Lower leg skin (tissue), 4 donors: ENCODE measurements around the gene SLCO6A1. TPM values are rescaled to one million over a fixed set of nuclear protein-coding genes. Genes with fewer than 3 reads are reported as not detected.
"Not testable (repeated sequence)": the region's sequence is repeated elsewhere in the genome, so short reads cannot be mapped to it uniquely, and the experiment has no call there.

Experiments used
- DNase-seq, 2 donors: peaks; one replicate each; pipeline ENCODE4 v3.0.0-alpha.2; 2019; ENCODE audit warnings: low spot score in 2 of 2
- H3K4me3 ChIP-seq: fragments of 200-600 bp; sonication (generic); 2 replicates; pipeline ENCODE4 v1.5.1; 2017; ENCODE audit warnings: mild to moderate bottlenecking, low read depth; ENCODE audit not compliant: poor library complexity, severe bottlenecking
- CTCF ChIP-seq, 3 donors: fragments of 450-650 bp; IDR thresholded peaks; one replicate each; pipeline ENCODE4 v1.5.1; 2016; ENCODE audit warnings: antibody characterized with exemption in 3 of 3, mild to moderate bottlenecking in 3 of 3, moderate library complexity in 2 of 3
- POLR2A ChIP-seq, 2 donors: fragments of 450-650 bp; IDR thresholded peaks; one replicate each; pipeline ENCODE4 v1.6.1; 2016 to 2017; ENCODE audit warnings: antibody characterized with exemption in 2 of 2, mild to moderate bottlenecking in 1 of 2, moderate library complexity in 1 of 2
- WGBS, 2 donors: methylation state at CpG; one replicate each; pipeline ENCODE4 v1.1.5; 2018; 5-methylcytosine and 5-hydroxymethylcytosine counted together
- intact Hi-C: fragments of 100-400 bp; cut with DNase I; formaldehyde crosslinking; loops from one replicate; pipeline ENCODE4 v1.15.0; 2023; ENCODE audit warnings: low total_unique reads
- total RNA-seq, 4 donors: library from RNA; depleted of rRNA; stranded (reverse); fragments of >200 nt; gene quantifications; one replicate each; pipeline ENCODE4 v1.1.0, GENCODE V29; 2016

SLCO6A1 gene
- total RNA-seq, 4 donors from 2014 or later, result not detected

GRCh38 chr5:102511666-102512065, 12.9 kb upstream of the SLCO6A1 start:
- TF ChIP-seq CTCF (IDR thresholded peaks at IDR 0.05) (no peak), POLR2A (IDR thresholded peaks at IDR 0.05) (no peak)
- no peak for DNase-seq
- intact Hi-C loops, result no loop called here

GRCh38 chr5:102491261-102491914, 7.4 kb downstream of the SLCO6A1 start:
- DNase-seq, H3K4me3 ChIP-seq, intact Hi-C loops: not testable (repeated sequence)
- WGBS, 2 donors, result 93 to 96% methylated on average over 23 to 30 of the region's 35 CpGs

More at GRCh38 chr5:102511666-102512065, 12.9 kb upstream of the SLCO6A1 start:
- H3K4me3 ChIP-seq, result no peak overlapping the region
- WGBS, 2 donors, result 31 to 34% methylated on average over 4 of the region's 4 CpGs

- no peak overlapping the region for H3K4me3 ChIP-seq
- no peak for DNase-seq
- TF ChIP-seq CTCF (IDR thresholded peaks at IDR 0.05) (no peak), POLR2A (IDR thresholded peaks at IDR 0.05) (no peak)
- 64 to 65% methylated on average over 2 of the region's 2 CpGs for WGBS, 2 donors
- intact Hi-C loops, result no loop called here
Observed at GRCh38 chr5:102483736-102484135, 15.1 kb downstream of the SLCO6A1 start.

- intact Hi-C loops, result no loop called here
Observed at GRCh38 chr5:102481054-102481715, 17.6 kb downstream of the SLCO6A1 start.

GRCh38 chr5:102453716-102454115, 45.1 kb downstream of the SLCO6A1 start:
- TF ChIP-seq POLR2A (IDR thresholded peaks at IDR 0.05) (no peak), CTCF (IDR thresholded peaks at IDR 0.05) (no peak)
- intact Hi-C loops, result no loop called here
- no peak overlapping the region for H3K4me3 ChIP-seq
- no peak for DNase-seq

More at GRCh38 chr5:102481054-102481715, 17.6 kb downstream of the SLCO6A1 start:
- H3K4me3 ChIP-seq, result no peak overlapping the region
- TF ChIP-seq POLR2A (IDR thresholded peaks at IDR 0.05) (no peak), CTCF (IDR thresholded peaks at IDR 0.05) (no peak)
- no peak for DNase-seq
- WGBS, 2 donors, result 45 to 50% methylated on average over 1 of the region's 1 CpG

GRCh38 chr5:102451082-102451481, 47.7 kb downstream of the SLCO6A1 start:
- 72 to 89% methylated on average over 2 to 3 of the region's 3 CpGs for WGBS, 2 donors
- H3K4me3 ChIP-seq, result no peak overlapping the region

More at GRCh38 chr5:102451082-102451481, 47.7 kb downstream of the SLCO6A1 start:
- DNase-seq, result no peak
- intact Hi-C loops, result no loop called here
- TF ChIP-seq CTCF (IDR thresholded peaks at IDR 0.05), result no peak
